HepG2 (cell line): Measurements from ENCODE around the gene ETS1. TPM values are rescaled to one million over a fixed set of nuclear protein-coding genes. Genes with fewer than 3 reads are reported as not detected.

ENCODE experiments used
- ATAC-seq: fragments of 200-7000 bp; cut with Tn5 transposase; 3 replicates; pipeline ENCODE4 v1.9.1; 2020; ENCODE audit warnings: mild to moderate bottlenecking, moderate library complexity
- BruUV-seq: library from RNA; stranded (reverse); fragments of 400-500 nt; replicated peaks from 2 replicates; lab custom pipeline; 2021; lab: Mats Ljungman, UMichigan
- CTCF ChIA-PET: fragments of 300-600 bp; formaldehyde crosslinking; extraction: SDS; loops from one replicate; lab custom pipeline; 2021; ENCODE audit warnings: low total read pairs, inconsistent platforms, low intra/inter-chr PET ratio; lab: Yijun Ruan, JAX
- POLR2A ChIA-PET: fragments of 350-600 bp; sonication (Branson Sonifier 250); formaldehyde crosslinking; loops from one replicate; lab custom pipeline; 2020; ENCODE audit warnings: antibody characterized with exemption, inconsistent platforms; lab: Yijun Ruan, JAX
- DNase-seq: peaks from one replicate; pipeline ENCODE4 v3.0.0-alpha.2; 2015; ENCODE audit warnings: low spot score
- FAIRE-seq: peaks from 3 replicates; lab custom pipeline; 2011; peaks lifted over from hg19 to GRCh38; lab: Jason Lieb, UNC
- H2AFZ ChIP-seq: one replicate; pipeline ENCODE4 v1.6.1; 2011; ENCODE audit warnings: low read length, inconsistent platforms
- H3K27ac ChIP-seq: fragments of 300-600 bp; 3 replicates; pipeline ENCODE4 v1.8.0; 2011; ENCODE audit warnings: mixed run types, mild to moderate bottlenecking, mixed read lengths, low read length, inconsistent platforms; ENCODE audit not compliant: insufficient read depth; ENCODE audit errors: extremely low read length
- H3K27me3 ChIP-seq, 2 experiments: fragments of 200-600 bp in 1 of 2; 2 replicates in 1 of 2; 3 replicates in 1 of 2; pipeline versions ENCODE4 v1.6.0 to v1.8.0; 2011; ENCODE audit warnings: low read length in 2 of 2, mild to moderate bottlenecking in 2 of 2, moderate library complexity in 2 of 2, inconsistent platforms in 1 of 2; ENCODE audit not compliant: insufficient read depth in 2 of 2, control insufficient read depth in 1 of 2
- H3K36me3 ChIP-seq, 2 experiments: fragments of 200-600 bp in 1 of 2; replicated peaks in 1 of 2; 2 replicates in 1 of 2; 3 replicates in 1 of 2; pipeline versions ENCODE4 v1.5.1 to v1.8.0; 2011; ENCODE audit warnings: low read length in 2 of 2, inconsistent platforms in 1 of 2; ENCODE audit not compliant: insufficient read depth in 2 of 2, control insufficient read depth in 1 of 2
- H3K4me1 ChIP-seq: 2 replicates; pipeline ENCODE4 v1.5.1; 2012; ENCODE audit warnings: low read length, inconsistent platforms; ENCODE audit not compliant: insufficient read depth
- H3K4me2 ChIP-seq: 2 replicates; pipeline ENCODE4 v1.6.0; 2011; ENCODE audit warnings: low read depth, low read length, inconsistent platforms
- H3K4me3 ChIP-seq, 3 experiments: fragments of 200-600 bp in 1 of 3; sonication (generic), shearing (Covaris generic) in 1 of 3; replicated peaks in 1 of 3; 2 replicates each; pipeline ENCODE4 v1.5.1; 2011 to 2016; ENCODE audit warnings: low read length in 3 of 3, inconsistent platforms in 2 of 3, low read depth in 2 of 3, mild to moderate bottlenecking in 2 of 3, control low read depth in 1 of 3, mixed read lengths in 1 of 3; ENCODE audit not compliant: insufficient read depth in 1 of 3
- H3K79me2 ChIP-seq: one replicate; pipeline ENCODE4 v1.6.1; 2011; ENCODE audit warnings: low read length, inconsistent platforms; ENCODE audit not compliant: insufficient read depth
- H3K9ac ChIP-seq: 2 replicates; pipeline ENCODE4 v1.6.0; 2011; ENCODE audit warnings: mild to moderate bottlenecking, low read depth, low read length, inconsistent platforms; ENCODE audit not compliant: insufficient read depth
- H3K9me3 ChIP-seq: 2 replicates; pipeline ENCODE4 v1.5.1; 2012; ENCODE audit warnings: mild to moderate bottlenecking, low read length
- H4K20me1 ChIP-seq: 2 replicates; pipeline ENCODE4 v1.6.0; 2011; ENCODE audit warnings: inconsistent platforms, mild to moderate bottlenecking, low read length, moderate library complexity; ENCODE audit not compliant: insufficient read depth
- BORCS8-MEF2B ChIP-seq: sonication (generic); formaldehyde crosslinking; IDR thresholded peaks from 2 replicates; pipeline ENCODE4 v1.8.0; 2022; ENCODE audit warnings: mild to moderate bottlenecking, missing genetic modification reagents
- FOXJ3 ChIP-seq: sonication (generic); formaldehyde crosslinking; IDR thresholded peaks from 2 replicates; pipeline ENCODE4 v1.4.0; 2020; ENCODE audit warnings: missing genetic modification reagents, mild to moderate bottlenecking, borderline replicate concordance
- FOXP4 ChIP-seq: sonication (generic); formaldehyde crosslinking; IDR thresholded peaks from 2 replicates; pipeline ENCODE4 v1.4.0; 2020; ENCODE audit warnings: missing genetic modification reagents
- PHF5A ChIP-seq: IDR thresholded peaks from one replicate; pipeline ENCODE4 v1.6.1; 2018; ENCODE audit warnings: low read depth, missing genetic modification reagents; ENCODE audit not compliant: unreplicated experiment
- RBM39 ChIP-seq: fragments of 200-400 bp; formaldehyde crosslinking; IDR thresholded peaks from one replicate; pipeline ENCODE4 v1.6.1; 2018; ENCODE audit warnings: antibody characterized with exemption, mild to moderate bottlenecking, low read depth, low read length; ENCODE audit not compliant: poor library complexity, severe bottlenecking
- SOX5 ChIP-seq: IDR thresholded peaks from 2 replicates; pipeline ENCODE4 v1.6.1; 2016; ENCODE audit warnings: borderline replicate concordance
- TFAP4 ChIP-seq: sonication (generic); IDR thresholded peaks from 2 replicates; pipeline ENCODE4 v1.6.1; 2016; ENCODE audit warnings: low read depth, borderline replicate concordance
- ZNF121 ChIP-seq: sonication (generic); formaldehyde crosslinking; IDR thresholded peaks from 2 replicates; pipeline ENCODE4 v1.5.0; 2020; ENCODE audit warnings: mild to moderate bottlenecking, missing genetic modification reagents
- ZNF24 ChIP-seq: fragments of 450-650 bp; IDR thresholded peaks from 2 replicates; pipeline ENCODE4 v1.6.1; 2017; ENCODE audit warnings: antibody characterized with exemption, mild to moderate bottlenecking
- ZNF263 ChIP-seq: sonication (generic); formaldehyde crosslinking; IDR thresholded peaks from 2 replicates; pipeline ENCODE4 v1.4.0; 2020; ENCODE audit warnings: missing genetic modification reagents
- ZNF329 ChIP-seq: sonication (generic); formaldehyde crosslinking; IDR thresholded peaks from 2 replicates; pipeline ENCODE4 v1.9.0; 2021; ENCODE audit warnings: low read depth, mild to moderate bottlenecking, missing genetic modification reagents
- ZNF33A ChIP-seq: sonication (generic); formaldehyde crosslinking; IDR thresholded peaks from 2 replicates; pipeline ENCODE4 v1.5.1; 2020; ENCODE audit warnings: missing genetic modification reagents, mild to moderate bottlenecking, moderate library complexity, borderline replicate concordance
- ZNF414 ChIP-seq: sonication (generic); formaldehyde crosslinking; IDR thresholded peaks from 2 replicates; pipeline ENCODE4 v1.5.0; 2020; ENCODE audit warnings: missing genetic modification reagents
- ZNF572 ChIP-seq: sonication (generic); formaldehyde crosslinking; IDR thresholded peaks from 2 replicates; pipeline ENCODE4 v1.5.1; 2020; ENCODE audit warnings: mild to moderate bottlenecking, missing genetic modification reagents
- ZNF580 ChIP-seq: IDR thresholded peaks from 2 replicates; pipeline ENCODE4 v1.6.1; 2016; ENCODE audit warnings: low read depth, borderline replicate concordance
- ZNF777 ChIP-seq: sonication (generic); formaldehyde crosslinking; IDR thresholded peaks from 2 replicates; pipeline ENCODE4 v1.4.0; 2020; ENCODE audit warnings: missing genetic modification reagents
- ZNF792 ChIP-seq: IDR thresholded peaks from 2 replicates; pipeline ENCODE4 v1.6.1; 2016
- ZNF878 ChIP-seq: sonication (generic); formaldehyde crosslinking; IDR thresholded peaks from 2 replicates; pipeline ENCODE4 v1.8.1; 2023; ENCODE audit warnings: mild to moderate bottlenecking, missing genetic modification reagents, moderate library complexity
- WGBS: methylation state at CpG from one replicate; pipeline ENCODE4 v1.1.6; 2017; ENCODE audit warnings: low lambda C conversion rate; 5-methylcytosine and 5-hydroxymethylcytosine counted together
- in situ Hi-C: cut with HindIII; loops from 2 replicates; pipeline ENCODE4 v1.10.0; 2017; ENCODE audit warnings: low pct_unique_long_range_greater_than_20kb; ENCODE audit not compliant: extremely low pct_ligation_motif_present
- intact Hi-C: fragments of 100-400 bp; cut with micrococcal nuclease; formaldehyde crosslinking; loops from one replicate; pipeline ENCODE4 v1.10.0; 2022; ENCODE audit not compliant: unreplicated experiment
- polyA plus RNA-seq, 8 experiments: library from polyadenylated mRNA; depleted of rRNA in 3 of 8; stranded (reverse) in 7 of 8; unstranded in 1 of 8; fragments of >200 nt; fragmentation: Illumina TruSeq in 4 of 8; extraction: Trizol in 4 of 8; gene quantifications; 2 replicates each; pipeline versions ENCODE4 v1.2.1 to v1.2.3, GENCODE V29; 2011 to 2016; ENCODE audit warnings: low read depth in 4 of 8, missing spikeins in 1 of 8, mixed read lengths in 1 of 8; ENCODE audit not compliant: insufficient read depth in 1 of 8
- total RNA-seq, 5 experiments: library from RNA; depleted of rRNA; stranded (reverse); fragments of >200 nt; fragmentation: Illumina TruSeq; extraction: Trizol; gene quantifications; 2 replicates each; pipeline ENCODE4 v1.2.3, GENCODE V29; 2016; ENCODE audit warnings: low read depth in 1 of 5

Gene ETS1
- total and polyA plus RNA-seq, 2 of the 13 experiments (the other 11 are each of a cell fraction or from before 2014, with no cell fraction given), result 0.18 to 0.34 TPM

GRCh38 chr11:128553662-128554362 lies 33.5 kb downstream of the ETS1 start:
- H3K4me2 ChIP-seq, result no peak overlapping the region
- in situ Hi-C loops, result no loop called here
- ChIA-PET POLR2A (no interaction called here), CTCF (no interaction called here)
- no peaks in the 10 kb centered on the region for H3K36me3 ChIP-seq
- no peaks in the 10 kb centered on the region for H3K4me1 ChIP-seq
- DNase-seq (no peak), ATAC-seq (no peak), FAIRE-seq (no peak)
- H4K20me1 ChIP-seq, result no peaks in the 10 kb centered on the region
- 15% methylated on average over 10 of the region's 10 CpGs for WGBS
- no TSS peak for BruUV-seq
- intact Hi-C loops, result loop anchor here (2.0 kb wide), 1 partner anchor 71 kb away; no protein-coding TSS in a partner anchor
- H3K27ac ChIP-seq, result no peak overlapping the region
- H3K79me2 ChIP-seq, result no peaks in the 10 kb centered on the region
- no peak overlapping the region for H2AFZ ChIP-seq
- no peaks in the 10 kb centered on the region for H3K9me3 ChIP-seq
- H3K9ac ChIP-seq, result no peak overlapping the region
- peaks cover 2 to 3% of the 10 kb centered on the region in 2 experiments; a peak in 2 of 5 replicates for H3K27me3 ChIP-seq
- H3K4me3 ChIP-seq, result no peak overlapping the region
- TF ChIP-seq PHF5A (CRISPR knock-in tag) (no peak), BORCS8-MEF2B (CRISPR knock-in tag) (no peak), ZNF572 (no peak), TFAP4 (no peak), ZNF329 (CRISPR knock-in tag) (no peak), FOXP4 (no peak), ZNF878 (no peak), RBM39 (no peak), ZNF777 (CRISPR knock-in tag) (no peak), ZNF414 (CRISPR knock-in tag) (no peak), ZNF24 (no peak), FOXJ3 (CRISPR knock-in tag) (no peak), ZNF263 (CRISPR knock-in tag) (no peak), ZNF792 (CRISPR knock-in tag) (no peak), ZNF33A (no peak), ZNF121 (CRISPR knock-in tag) (no peak), SOX5 (CRISPR knock-in tag) (no peak), ZNF580 (CRISPR knock-in tag) (no peak)
